Gastrocnemius medialis (tissue), 4 donors: Measurements from ENCODE around the gene SH2D3A. TPM values are rescaled to one million over a fixed set of nuclear protein-coding genes. Genes with fewer than 3 reads are reported as not detected.
"Not testable (repeated sequence)": the region's sequence is repeated elsewhere in the genome, so short reads cannot be mapped to it uniquely, and the experiment has no call there.

Experiments
- ATAC-seq, 2 donors: fragments of 150-250 bp; one replicate each; pipeline ENCODE4 v1.9.1; 2016
- DNase-seq, 2 donors: peaks; one replicate each; pipeline ENCODE4 v3.0.0-alpha.2; 2019
- H3K27ac ChIP-seq, 4 donors: fragments of 200-600 bp; sonication (generic); 1 replicate in 1 of 4; 2 replicates in 3 of 4; pipeline ENCODE4 v1.5.1; 2016 to 2018; ENCODE audit warnings: mild to moderate bottlenecking in 2 of 4, moderate library complexity in 1 of 4
- H3K27me3 ChIP-seq, 3 donors: fragments of 200-600 bp; sonication (generic) in 2 of 3; 1 replicate in 1 of 3; 2 replicates in 2 of 3; pipeline versions ENCODE4 v1.5.1 to v1.6.0; 2016 to 2019; ENCODE audit warnings: mild to moderate bottlenecking in 1 of 3, moderate library complexity in 1 of 3
- H3K36me3 ChIP-seq, 2 donors: fragments of 200-600 bp; sonication (generic) in 1 of 2; one replicate each; pipeline ENCODE4 v1.5.1; 2017 to 2018
- H3K4me1 ChIP-seq, 2 donors: fragments of 200-600 bp; sonication (generic) in 1 of 2; one replicate each; pipeline ENCODE4 v1.5.1; 2016 to 2017; ENCODE audit warnings: mild to moderate bottlenecking in 2 of 2
- H3K4me3 ChIP-seq, 4 donors: fragments of 200-600 bp; sonication (generic) in 3 of 4; 1 replicate in 1 of 4; 2 replicates in 3 of 4; pipeline ENCODE4 v1.5.1; 2016 to 2019; ENCODE audit warnings: mild to moderate bottlenecking in 2 of 4
- H3K9me3 ChIP-seq, 3 donors: fragments of 200-600 bp; sonication (generic) in 2 of 3; 1 replicate in 1 of 3; 2 replicates in 2 of 3; pipeline ENCODE4 v1.5.1; 2016 to 2019
- CTCF ChIP-seq, 5 experiments: fragments of 450-650 bp in 3 of 5; fragments of 200-600 bp in 2 of 5; sonication (generic) in 2 of 5; IDR thresholded peaks in 4 of 5; conservative IDR thresholded peaks in 1 of 5; 1 replicate in 4 of 5; 2 replicates in 1 of 5; pipeline ENCODE4 v1.5.1; 2016 to 2019; ENCODE audit warnings: antibody characterized with exemption in 5 of 5, mild to moderate bottlenecking in 3 of 5, moderate library complexity in 3 of 5
- POLR2A ChIP-seq, 2 donors: fragments of 450-650 bp; IDR thresholded peaks; one replicate each; pipeline ENCODE4 v1.6.1; 2017; ENCODE audit warnings: antibody characterized with exemption in 2 of 2, mild to moderate bottlenecking in 2 of 2, moderate library complexity in 2 of 2
- in situ Hi-C, 4 donors: fragments of 200-750 bp; cut with MboI; loops; one replicate each; pipeline versions ENCODE4 v1.15.0 to v1.8.0; 2017; ENCODE audit warnings: low sequenced_read_pairs in 4 of 4
- intact Hi-C: fragments of 100-400 bp; cut with DNase I; formaldehyde crosslinking; loops from one replicate; pipeline ENCODE4 v1.15.1; 2023; ENCODE audit warnings: low total_unique reads
- total RNA-seq, 4 donors: library from RNA; depleted of rRNA; stranded (reverse); fragments of >200 nt; gene quantifications; one replicate each; pipeline versions ENCODE4 v1.1.0 to v1.2.3, GENCODE V29; 2016

The SH2D3A gene
- total RNA-seq, 4 donors from 2014 or later = not detected

GRCh38 chr19:6769006-6769619, 1.9 kb upstream of the SH2D3A start:
- ATAC-seq = no peak
- H3K27me3 ChIP-seq = peaks cover 34 to 37% (median 36%) of the 10 kb centered on the region in 3 donors
- H3K4me3 ChIP-seq = no peak overlapping the region
- peak; percentile 29 to 51 (median 41) for TF ChIP-seq CTCF (IDR thresholded peaks at IDR 0.05 in 4 of 5, conservative IDR thresholded peaks at IDR 0.05 in 1 of 5)
- TF ChIP-seq POLR2A (IDR thresholded peaks at IDR 0.05) = no peak
- in situ Hi-C loops (no loop called here), intact Hi-C loops (no loop called here)
- H3K4me1 ChIP-seq = no peaks in the 10 kb centered on the region
- no peak overlapping the region for H3K27ac ChIP-seq
- H3K9me3 ChIP-seq = no peaks in the 10 kb centered on the region
- no peaks in the 10 kb centered on the region for H3K36me3 ChIP-seq
- DNase-seq = no peak

GRCh38 chr19:6768236-6768785, 1.1 kb upstream of the SH2D3A start:
- no peaks in the 10 kb centered on the region for H3K36me3 ChIP-seq
- no peaks in the 10 kb centered on the region for H3K9me3 ChIP-seq
- in situ Hi-C loops = no loop called here
- peaks cover 36 to 37% (median 36%) of the 10 kb centered on the region in 3 donors for H3K27me3 ChIP-seq
- H3K4me3 ChIP-seq = no peak overlapping the region
- TF ChIP-seq CTCF (IDR thresholded peaks at IDR 0.05 in 4 of 5, conservative IDR thresholded peaks at IDR 0.05 in 1 of 5) (no peak), POLR2A (IDR thresholded peaks at IDR 0.05) (no peak)
- DNase-seq = no peak
- no peaks in the 10 kb centered on the region for H3K4me1 ChIP-seq
- ATAC-seq = no peak
- intact Hi-C loops = no loop called here
- no peak overlapping the region for H3K27ac ChIP-seq

- H3K27me3 ChIP-seq = peaks cover 31 to 36% (median 36%) of the 10 kb centered on the region in 3 donors
- DNase-seq = no peak
- no peak for TF ChIP-seq POLR2A (IDR thresholded peaks at IDR 0.05)
- H3K27ac ChIP-seq = no peak overlapping the region
- intact Hi-C loops = no loop called here
- peak in 1 of 2 donors; percentile 30 for ATAC-seq
- peak overlapping the region; percentile 25 to 48 (median 40) for H3K4me3 ChIP-seq
- no peaks in the 10 kb centered on the region for H3K36me3 ChIP-seq
- in situ Hi-C loops = no loop called here
- H3K4me1 ChIP-seq = no peaks in the 10 kb centered on the region
- H3K9me3 ChIP-seq = no peaks in the 10 kb centered on the region
These were observed 216 bp downstream of the SH2D3A start for GRCh38 chr19:6767081-6767356.

GRCh38 chr19:6766357-6767080, 716 bp downstream of the SH2D3A start:
- H3K9me3 ChIP-seq = no peaks in the 10 kb centered on the region
- intact Hi-C loops = no loop called here
- DNase-seq = no peak
- H3K27me3 ChIP-seq = peaks cover 29 to 36% (median 36%) of the 10 kb centered on the region in 3 donors
- no peak for ATAC-seq
- no peak overlapping the region for H3K27ac ChIP-seq
- H3K4me3 ChIP-seq = peak overlapping the region in 2 of 4 donors; percentile 25 to 39
- no peaks in the 10 kb centered on the region for H3K4me1 ChIP-seq
- H3K36me3 ChIP-seq = no peaks in the 10 kb centered on the region
- TF ChIP-seq POLR2A (IDR thresholded peaks at IDR 0.05) (no peak), CTCF (IDR thresholded peaks at IDR 0.05 in 4 of 5, conservative IDR thresholded peaks at IDR 0.05 in 1 of 5) (no peak)
- in situ Hi-C loops = no loop called here

GRCh38 chr19:6765738-6766356, 1.4 kb downstream of the SH2D3A start:
- no peak for DNase-seq
- intact Hi-C loops = no loop called here
- no peak for ATAC-seq
- no peaks in the 10 kb centered on the region for H3K9me3 ChIP-seq
- no peaks in the 10 kb centered on the region for H3K4me1 ChIP-seq
- TF ChIP-seq POLR2A (IDR thresholded peaks at IDR 0.05) (no peak), CTCF (IDR thresholded peaks at IDR 0.05 in 4 of 5, conservative IDR thresholded peaks at IDR 0.05 in 1 of 5) (no peak)
- in situ Hi-C loops = no loop called here
- H3K27me3 ChIP-seq = peaks cover 29 to 36% (median 36%) of the 10 kb centered on the region in 3 donors
- H3K27ac ChIP-seq = no peak overlapping the region
- no peaks in the 10 kb centered on the region for H3K36me3 ChIP-seq
- no peak overlapping the region for H3K4me3 ChIP-seq

GRCh38 chr19:6762253-6762797, 4.9 kb downstream of the SH2D3A start:
- H3K9me3 ChIP-seq, ATAC-seq, H3K4me3 ChIP-seq, H3K36me3 ChIP-seq, H3K27ac ChIP-seq, DNase-seq, in situ Hi-C loops, intact Hi-C loops, H3K4me1 ChIP-seq: not testable (repeated sequence)
- peaks cover 17 to 29% (median 26%) of the 10 kb centered on the region in 3 donors for H3K27me3 ChIP-seq
